Aorta (tissue), 5 donors: ENCODE data around the gene CDCA4. TPM values are rescaled to one million over a fixed set of nuclear protein-coding genes. Genes with fewer than 3 reads are reported as not detected.
A peak's percentile ranks its signal among the peaks of the same experiment; 100 is the strongest.

Experiments
- ATAC-seq: fragments of 200-7000 bp; cut with Tn5 transposase; one replicate; pipeline ENCODE4 v1.9.1; 2022; ENCODE audit warnings: moderate library complexity; ENCODE audit not compliant: low FRiP score
- DNase-seq, 2 donors: peaks; one replicate each; pipeline ENCODE4 v3.0.0-alpha.2; 2020
- H3K27ac ChIP-seq, 2 donors: one replicate each; pipeline ENCODE4 v1.5.1; 2013; ENCODE audit warnings: low read length in 2 of 2, mild to moderate bottlenecking in 2 of 2, moderate library complexity in 2 of 2, control low read depth in 1 of 2, inconsistent platforms in 1 of 2, low read depth in 1 of 2
- H3K27me3 ChIP-seq, 2 donors: one replicate each; pipeline ENCODE4 v1.6.1; 2013; ENCODE audit warnings: control low read depth in 1 of 2, low read length in 1 of 2, mild to moderate bottlenecking in 1 of 2, moderate library complexity in 1 of 2; ENCODE audit not compliant: insufficient read depth in 2 of 2, control insufficient read depth in 1 of 2
- H3K36me3 ChIP-seq, 2 donors: one replicate each; pipeline ENCODE4 v1.6.1; 2013; ENCODE audit warnings: control low read depth in 1 of 2, low read length in 1 of 2, mild to moderate bottlenecking in 1 of 2; ENCODE audit not compliant: insufficient read depth in 2 of 2, control insufficient read depth in 1 of 2
- H3K4me1 ChIP-seq, 2 donors: one replicate each; pipeline ENCODE4 v1.6.1; 2013; ENCODE audit warnings: low read length in 2 of 2, control low read depth in 1 of 2, mild to moderate bottlenecking in 1 of 2, moderate library complexity in 1 of 2; ENCODE audit not compliant: insufficient read depth in 2 of 2, control insufficient read depth in 1 of 2
- H3K4me3 ChIP-seq, 2 donors: one replicate each; pipeline ENCODE4 v1.5.1; 2013; ENCODE audit warnings: low read length in 2 of 2, control low read depth in 1 of 2, mild to moderate bottlenecking in 1 of 2
- H3K9me3 ChIP-seq: one replicate; pipeline ENCODE4 v1.6.1; 2013; ENCODE audit warnings: mild to moderate bottlenecking, low read length; ENCODE audit not compliant: control insufficient read depth
- WGBS, 2 donors: extraction: QIAGEN DNeasy Blood & Tissue Kit; methylation state at CpG; one replicate each; pipeline ENCODE4 v1.1.7; 2013; 5-methylcytosine and 5-hydroxymethylcytosine counted together
- intact Hi-C, 2 donors: fragments of 100-400 bp; cut with DNase I; formaldehyde crosslinking; loops; one replicate each; pipeline versions ENCODE4 v1.14.2 to v1.15.0; 2022
- long read RNA-seq, 2 donors: library from polyadenylated mRNA; unstranded; transcript quantifications; one replicate each; pipeline ENCODE4 v2.0.0, GENCODE V29; 2020 to 2021
- polyA plus RNA-seq, 2 donors: library from polyadenylated mRNA; stranded (reverse); fragments of 200-250 nt; gene quantifications; one replicate each; pipeline ENCODE4 v1.2.3, GENCODE V29; 2013
- total RNA-seq, 2 donors: library from RNA; stranded (reverse); fragmentation: NEBNext Ultra II Directional; extraction: Animal tissue kit (Norgen Biotek cat#: 25700); gene quantifications; one replicate each; pipeline ENCODE4 v1.2.1, GENCODE V29; 2021
- donor health status: healthy with polysubstance abuse.
- donor health status: Bipolar disorder and iron deficiency.
- donor health status: DM: no; HTN: no; CAD: no.
- donor health status: DM: no; HTN: no; CAD: no.
- donor health status: DM: yes; HTN: yes; CAD: no.

CDCA4 gene
- 1 to 10 TPM; 4.1 to 5.9 TPM for total RNA-seq
- 1 to 10 TPM; 3.0 to 3.7 TPM for polyA plus RNA-seq
- long read RNA-seq, donor 1, transcript CDCA4-201 (2 exons, 2,513 nt): major isoform, 33 of 38 reads
- long read RNA-seq, donor 1, partial matches to known transcripts: 0 of 38 reads
- long read RNA-seq, donor 1, other reads (novel, unspliced or antisense): 5 of 38 reads
- long read RNA-seq, donor 2, transcript CDCA4-201 (2 exons, 2,513 nt): major isoform, 5 of 9 reads
- long read RNA-seq, donor 2, partial matches to known transcripts: 0 of 9 reads
- long read RNA-seq, donor 2, other reads (novel, unspliced or antisense): 4 of 9 reads

DNA sequence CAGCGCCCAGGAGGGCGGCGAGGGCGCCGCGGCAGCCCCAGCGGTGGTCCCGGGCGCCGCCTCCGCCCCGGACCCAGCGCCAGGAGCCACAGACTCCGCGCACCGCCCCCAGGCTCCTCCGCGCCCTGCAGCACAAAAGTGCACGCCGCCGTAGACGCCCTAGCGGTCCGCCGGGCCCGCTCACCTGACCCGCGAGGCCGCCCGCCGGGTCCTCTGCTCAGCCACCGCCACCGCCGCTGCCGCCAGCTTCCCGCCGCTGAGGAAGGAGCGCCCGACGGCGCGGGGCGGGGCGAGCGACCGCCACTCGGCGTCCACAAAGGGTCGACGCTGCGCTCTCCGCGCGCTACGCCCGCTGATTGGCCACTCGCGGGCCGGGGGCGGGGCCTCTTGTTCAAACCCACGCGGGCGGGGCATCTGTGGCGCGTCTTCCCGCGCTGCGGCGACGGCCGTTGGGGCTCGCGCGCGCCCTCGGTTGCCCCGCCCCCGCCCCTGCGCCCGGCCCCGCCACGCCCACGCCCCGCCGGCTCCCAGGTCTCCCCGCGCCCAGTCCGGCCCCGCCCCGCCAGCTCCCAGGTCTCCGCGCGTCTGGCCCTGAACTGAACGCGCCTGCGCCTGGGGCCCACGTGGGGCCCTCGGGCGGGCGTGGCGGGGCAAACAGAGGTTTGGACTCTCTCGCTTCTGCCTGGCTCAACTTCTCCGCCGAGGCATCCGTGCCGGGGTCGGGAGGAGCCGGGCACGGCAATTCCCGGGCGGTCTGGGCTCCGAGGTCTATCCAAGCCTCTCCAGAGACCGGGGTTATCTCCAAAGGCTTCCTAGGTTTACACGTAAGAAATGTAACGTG is at the start of gene CDCA4:
CDCA4 (minus strand) TSS at position 269 of the 841 bp plus-strand sequence. CDS start 9,154 bp downstream, outside the sequence.
- WGBS, 2 donors: 0% methylated on average over 56 to 115 of the region's 115 CpGs
- DNase-seq (peak; percentile 98 to 99), ATAC-seq (peak; percentile 98)
- H3K4me3 ChIP-seq: peak within 1 kb of the TSS; percentile 71 to 87
- peak within 1 kb of the TSS in 1 of 2 donors; percentile 42 for H3K27ac ChIP-seq
- intact Hi-C loops: loop anchor here (2.0 to 5.0 kb wide), 2 partner anchors 44 to 49 kb away; no protein-coding TSS in a partner anchor
- H3K9me3 ChIP-seq: no peaks in the 10 kb centered on the region
- no peaks in the 10 kb centered on the region for H3K27me3 ChIP-seq
- H3K36me3 ChIP-seq: no peaks in the 10 kb centered on the region
- no peaks in the 10 kb centered on the region for H3K4me1 ChIP-seq

GRCh38 chr14:105069871-105070759 is 49.2 kb upstream of the CDCA4 start:
- H3K9me3 ChIP-seq: no peaks in the 10 kb centered on the region
- DNase-seq (peak; percentile 73 to 80), ATAC-seq (no peak)
- 61 to 65% methylated on average over 20 of the region's 20 CpGs for whole genome bisulfite sequencing, 2 donors
- no peak overlapping the region for H3K4me3 ChIP-seq
- H3K27me3 ChIP-seq: no peaks in the 10 kb centered on the region
- no peak overlapping the region for H3K27ac ChIP-seq
- intact Hi-C loops: no loop called here
- H3K4me1 ChIP-seq: no peaks in the 10 kb centered on the region
- no peaks in the 10 kb centered on the region for H3K36me3 ChIP-seq

GRCh38 chr14:105069522-105069870 is 48.6 kb upstream of the CDCA4 start:
- no peak overlapping the region for H3K4me3 ChIP-seq

GRCh38 chr14:105068818-105069217 is 47.9 kb upstream of the CDCA4 start:
- Histone ChIP-seq H3K36me3 (no peaks in the 10 kb centered on the region), H3K4me3 (no peak overlapping the region), H3K27ac (no peak overlapping the region), H3K9me3 (no peaks in the 10 kb centered on the region), H3K4me1 (no peaks in the 10 kb centered on the region), H3K27me3 (no peaks in the 10 kb centered on the region)
- DNase-seq (no peak), ATAC-seq (no peak)
- intact Hi-C loops: no loop called here
- 79 to 84% methylated on average over 13 of the region's 13 CpGs for WGBS, 2 donors

More at GRCh38 chr14:105069522-105069870, 48.6 kb upstream of the CDCA4 start:
- Histone ChIP-seq H3K36me3 (no peaks in the 10 kb centered on the region), H3K27me3 (no peaks in the 10 kb centered on the region), H3K9me3 (no peaks in the 10 kb centered on the region), H3K4me1 (no peaks in the 10 kb centered on the region), H3K27ac (no peak overlapping the region)
- 80 to 88% methylated on average over 10 of the region's 10 CpGs for WGBS, 2 donors
- DNase-seq (peak in 1 of 2 donors; percentile 71), ATAC-seq (no peak)
- intact Hi-C loops: no loop called here

DNA sequence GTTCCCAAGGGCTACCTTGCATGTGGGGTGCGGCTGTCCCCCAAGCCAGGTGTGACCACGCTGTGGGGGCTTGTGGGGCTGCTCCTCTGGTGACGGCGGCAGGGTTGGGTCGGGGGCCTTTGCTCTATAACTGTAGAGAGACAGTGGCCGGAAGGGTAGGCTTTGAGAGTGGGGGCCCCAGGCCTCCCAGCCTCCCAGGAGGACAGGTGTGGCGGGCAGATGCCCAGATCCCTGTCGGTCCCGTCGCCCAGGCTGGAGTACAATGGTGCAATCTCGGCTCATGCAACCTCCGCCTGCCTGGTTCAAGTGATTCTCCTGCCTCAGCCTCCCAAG is 47.1 kb upstream of the CDCA4 start:
- Histone ChIP-seq H3K27ac (no peak overlapping the region), H3K9me3 (no peaks in the 10 kb centered on the region), H3K27me3 (no peaks in the 10 kb centered on the region), H3K4me1 (no peaks in the 10 kb centered on the region), H3K4me3 (no peak overlapping the region), H3K36me3 (no peaks in the 10 kb centered on the region)
- ATAC-seq: no peak
- DNase-seq: peak in 1 of 2 donors; percentile 44
- intact Hi-C loops: no loop called here
- 95 to 97% methylated on average over 12 of the region's 12 CpGs for WGBS, 2 donors

DNA sequence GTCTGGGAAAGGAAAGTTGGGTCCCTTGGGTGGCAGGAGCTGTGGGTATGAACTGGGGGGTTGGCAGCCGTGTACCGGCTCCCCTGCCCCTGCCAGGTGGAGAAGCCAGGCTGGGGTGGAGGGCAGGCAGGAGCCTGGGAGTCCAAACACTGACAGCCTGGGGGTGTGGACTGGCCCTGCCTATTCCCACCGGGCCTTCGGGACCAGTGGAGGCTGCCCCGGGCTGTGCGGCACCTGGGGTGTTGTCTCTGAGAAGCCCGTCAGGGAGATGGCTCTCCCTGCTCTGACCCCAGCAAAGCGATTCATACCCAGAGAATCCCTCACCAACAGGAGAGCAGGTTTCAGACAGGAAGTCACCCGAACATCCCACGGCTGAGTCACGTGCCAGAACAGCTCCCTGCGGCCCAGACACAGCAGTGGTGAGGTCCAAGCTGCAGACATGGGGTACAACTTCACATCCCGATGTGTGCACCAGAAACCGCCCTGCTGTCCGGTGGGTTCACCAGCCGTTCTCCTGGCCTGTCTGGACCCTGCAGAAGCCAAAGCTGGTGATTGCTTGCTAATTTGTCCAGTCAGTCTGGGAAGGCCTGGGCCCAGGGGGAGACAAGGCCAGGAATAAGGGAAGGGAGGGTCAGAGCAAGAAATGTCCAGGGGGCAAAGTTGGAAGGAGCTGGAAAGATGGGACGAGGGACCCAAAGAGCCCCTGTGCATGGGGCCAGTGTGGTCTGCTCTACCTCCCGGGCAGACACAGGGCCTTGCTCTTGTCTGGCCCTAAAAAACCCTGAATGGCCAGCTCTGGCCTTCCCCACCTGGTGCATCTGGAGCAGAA is 46.5 kb upstream of the CDCA4 start:
- DNase-seq (peak in 1 of 2 donors; percentile 49), ATAC-seq (no peak)
- Histone ChIP-seq H3K4me1 (no peaks in the 10 kb centered on the region), H3K9me3 (no peaks in the 10 kb centered on the region), H3K27me3 (no peaks in the 10 kb centered on the region), H3K27ac (no peak overlapping the region), H3K36me3 (no peaks in the 10 kb centered on the region), H3K4me3 (no peak overlapping the region)
- 75 to 77% methylated on average over 18 of the region's 18 CpGs for WGBS, 2 donors
- intact Hi-C loops: no loop called here

- intact Hi-C loops: no loop called here
- H3K9me3 ChIP-seq: no peaks in the 10 kb centered on the region
- H3K27me3 ChIP-seq: no peaks in the 10 kb centered on the region
- no peak for ATAC-seq
- H3K36me3 ChIP-seq: no peaks in the 10 kb centered on the region
- DNase-seq: peak in 1 of 2 donors; percentile 70
- H3K4me3 ChIP-seq: no peak overlapping the region
- H3K4me1 ChIP-seq: no peaks in the 10 kb centered on the region
- 82 to 84% methylated on average over 28 of the region's 28 CpGs for WGBS, 2 donors
- no peak overlapping the region for H3K27ac ChIP-seq
These were observed 45.6 kb upstream of the CDCA4 start for GRCh38 chr14:105066240-105067071.
